NOMO-1 treated with DMSO at 0.1 percent for 48 hours (cell line): ENCODE data around the gene PSIP1.
"Not testable (repeated sequence)": the region's sequence is repeated elsewhere in the genome, so short reads cannot be mapped to it uniquely, and the experiment has no call there.

Experiments used
- DNase-seq: peaks from one replicate; lab custom pipeline; 2025; ENCODE audit not compliant: unreplicated experiment; lab: John Stamatoyannopoulos, UW

PSIP1 gene

DNA sequence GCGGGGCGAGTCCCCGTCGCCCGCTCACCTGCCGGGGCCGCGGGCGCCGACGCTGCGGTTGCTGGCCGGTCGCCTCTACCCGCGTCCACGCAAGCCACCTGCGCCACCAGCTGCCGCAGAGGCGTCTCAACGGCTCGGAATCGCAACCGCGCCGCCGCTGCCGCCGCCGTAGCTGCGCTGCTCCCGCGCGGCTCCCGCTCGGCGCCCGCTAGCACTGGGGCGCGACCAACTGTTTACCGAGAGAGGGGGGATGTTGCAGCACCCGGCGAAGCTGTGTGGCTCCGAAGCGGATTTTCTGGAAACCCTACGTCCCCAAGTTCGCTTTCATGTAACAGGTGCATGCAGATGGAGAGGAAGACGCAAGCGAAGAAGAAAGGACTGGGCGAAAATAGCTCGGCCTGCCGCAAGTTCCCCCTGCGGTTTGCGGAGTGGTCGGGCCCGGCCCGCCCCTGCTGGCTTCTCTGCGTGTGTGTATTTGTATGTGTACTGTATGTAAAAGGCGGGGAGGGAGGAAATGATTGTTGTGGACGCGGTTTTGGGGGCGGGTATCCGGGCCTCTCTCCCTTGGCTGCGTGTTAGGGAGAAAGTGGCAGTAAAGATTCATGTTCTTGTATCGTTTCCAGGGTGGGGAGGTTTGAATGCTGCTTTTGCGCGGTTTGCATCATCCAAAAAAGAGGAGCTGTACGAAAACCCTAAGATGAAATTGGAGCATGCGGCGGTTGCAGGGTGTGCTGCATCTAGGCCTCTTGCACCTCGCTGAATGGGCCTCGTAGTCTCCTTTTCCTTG lies at the start of gene PSIP1:
Gene PSIP1 (minus strand): TSS at position 182 of the 787 bp plus-strand sequence. CDS start 782 bp downstream, outside the sequence.
- peak; percentile 76 for DNase-seq

DNA sequence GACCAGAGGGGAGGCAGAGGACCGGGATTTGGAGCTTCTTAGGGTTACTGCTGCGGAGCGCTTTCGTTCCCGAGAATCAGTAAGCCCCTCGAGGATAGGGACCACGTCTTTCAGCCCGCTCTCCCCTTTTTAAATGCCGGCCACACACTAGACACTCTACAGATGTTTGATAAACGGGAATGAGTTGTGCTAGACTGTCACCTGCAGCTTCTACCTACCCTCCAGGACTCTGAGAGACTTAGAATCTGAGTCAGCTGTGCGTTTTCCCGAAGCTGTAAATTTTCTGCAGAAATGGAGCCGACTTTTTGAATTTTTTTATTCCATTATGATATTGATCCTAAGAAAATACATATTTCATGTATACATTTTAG lies 42.7 kb upstream of the PSIP1 start:
- no peak for DNase-seq

DNA sequence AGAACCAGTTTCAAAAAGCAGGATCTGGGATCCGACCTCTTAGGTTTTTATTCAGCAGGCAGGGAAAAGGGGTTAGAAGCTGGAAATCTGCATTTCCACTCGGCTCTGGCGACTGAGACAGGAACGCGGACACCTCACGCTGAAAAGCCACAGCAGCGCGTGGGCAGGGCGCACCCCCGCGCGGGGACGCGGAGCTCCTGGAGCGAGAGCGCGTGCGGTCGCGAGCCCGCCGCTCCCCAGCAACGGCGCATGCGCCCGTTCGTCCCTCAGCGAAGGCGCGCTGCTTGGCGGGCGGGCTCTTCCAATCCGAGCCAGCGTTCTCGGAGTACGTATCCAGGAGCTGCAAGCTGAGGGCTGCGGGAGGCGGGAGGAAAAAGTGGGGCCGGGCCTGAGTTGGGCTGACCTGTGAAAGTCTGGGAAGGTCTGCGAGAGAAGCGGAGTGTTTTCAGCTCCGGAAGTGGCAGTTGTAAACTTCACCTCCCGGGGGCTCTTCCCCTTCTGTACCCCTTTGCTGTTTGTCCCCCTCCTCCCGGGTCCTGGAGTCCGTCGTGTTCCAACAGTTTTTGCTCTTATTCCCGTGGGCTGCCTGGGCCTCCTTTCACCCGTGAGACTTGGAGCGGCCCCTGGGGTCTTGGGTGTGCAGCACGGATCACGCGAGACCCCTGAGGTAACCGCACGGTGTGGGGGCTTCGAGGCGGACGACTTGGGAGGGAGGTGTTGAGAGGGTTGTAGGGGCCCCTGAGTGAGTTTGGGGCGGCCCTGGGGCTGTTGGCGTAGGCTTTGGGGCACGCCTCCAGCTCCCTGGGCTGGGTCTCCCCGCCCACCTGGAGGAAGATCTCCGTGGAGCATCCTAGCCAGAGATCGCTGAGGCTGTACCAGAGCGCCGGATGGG lies 42.1 kb upstream of the PSIP1 start, which contains the start of gene CCDC171:
Gene CCDC171 (plus strand): TSS at position 408 of the 892 bp plus-strand sequence. CDS start 11,046 bp downstream, outside the sequence.
- peak; percentile 77 for DNase-seq

DNA sequence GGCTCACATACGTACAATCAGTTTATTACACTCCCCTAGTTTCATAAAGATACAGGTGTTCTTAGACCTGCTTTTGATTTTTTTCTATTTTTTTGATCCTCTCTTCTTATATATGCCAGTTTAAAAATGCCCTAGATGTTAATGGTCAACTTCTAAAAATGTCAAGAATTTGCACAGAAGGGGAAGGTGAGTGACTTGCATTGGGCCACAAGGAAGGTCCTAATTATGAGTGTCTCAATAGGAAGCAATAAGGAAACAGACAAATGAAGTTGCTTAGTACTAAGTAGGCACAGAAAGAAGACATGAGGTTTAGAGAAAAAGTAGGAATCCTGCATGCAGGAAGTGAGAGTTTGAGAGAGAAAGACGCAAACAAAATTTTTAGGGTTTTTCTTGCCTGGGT lies 38.8 kb upstream of the PSIP1 start:
- peak; percentile 46 for DNase-seq

DNA sequence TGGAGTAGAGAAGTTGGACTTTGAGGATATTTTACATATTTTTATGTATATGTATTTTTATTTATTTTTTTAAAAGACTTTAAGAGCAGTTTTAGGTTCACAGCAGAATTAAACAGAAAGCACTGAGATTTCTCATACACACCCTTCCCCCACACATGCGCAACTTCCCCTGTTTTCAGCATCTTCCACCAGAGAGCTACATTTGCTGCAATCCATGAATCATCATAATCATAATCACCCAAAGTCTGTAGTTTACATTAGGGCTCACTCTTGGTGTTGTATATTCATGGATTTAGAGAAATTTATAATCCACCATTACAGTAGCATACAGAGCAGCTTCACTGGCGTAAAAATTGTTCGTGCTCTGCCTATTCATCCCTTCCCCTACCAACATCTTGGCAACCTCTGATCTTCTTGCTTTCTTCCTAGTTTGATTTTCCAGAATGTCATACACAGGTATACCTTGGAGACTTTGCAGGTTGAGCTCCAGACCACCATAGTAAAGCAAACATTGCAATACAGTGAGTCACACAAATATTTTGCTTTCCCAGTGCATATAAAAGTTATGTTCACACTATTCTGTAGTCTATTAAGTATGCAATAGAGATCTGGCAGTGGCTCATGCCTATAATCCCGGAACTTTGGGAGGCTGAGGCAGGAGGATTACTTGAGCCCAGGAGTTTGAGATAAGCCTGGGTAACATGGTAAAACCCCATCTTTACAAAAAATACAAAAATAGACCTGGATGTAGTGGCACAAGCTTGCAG lies 32.5 kb upstream of the PSIP1 start:
- DNase-seq: peak; percentile 63

DNA sequence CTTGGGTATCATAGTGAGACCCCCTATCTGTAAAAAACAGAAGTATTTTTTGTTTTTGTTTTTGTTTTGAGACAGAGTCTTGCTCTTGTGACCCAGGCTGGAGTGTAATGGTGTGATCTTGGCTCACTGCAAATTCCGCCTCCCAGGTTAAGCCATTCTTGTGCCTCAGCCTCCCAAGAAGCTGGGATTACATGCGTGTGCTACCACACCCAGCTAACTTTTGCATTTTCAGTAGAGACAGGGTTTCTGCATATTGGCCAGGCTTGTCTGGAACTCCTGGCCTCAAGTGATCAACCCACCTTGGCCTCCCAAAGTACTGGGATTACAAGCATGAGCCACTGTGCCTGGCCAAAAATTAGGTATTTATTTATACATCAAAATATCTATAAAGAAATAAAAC lies 31.9 kb upstream of the PSIP1 start:
- no peak for DNase-seq

DNA sequence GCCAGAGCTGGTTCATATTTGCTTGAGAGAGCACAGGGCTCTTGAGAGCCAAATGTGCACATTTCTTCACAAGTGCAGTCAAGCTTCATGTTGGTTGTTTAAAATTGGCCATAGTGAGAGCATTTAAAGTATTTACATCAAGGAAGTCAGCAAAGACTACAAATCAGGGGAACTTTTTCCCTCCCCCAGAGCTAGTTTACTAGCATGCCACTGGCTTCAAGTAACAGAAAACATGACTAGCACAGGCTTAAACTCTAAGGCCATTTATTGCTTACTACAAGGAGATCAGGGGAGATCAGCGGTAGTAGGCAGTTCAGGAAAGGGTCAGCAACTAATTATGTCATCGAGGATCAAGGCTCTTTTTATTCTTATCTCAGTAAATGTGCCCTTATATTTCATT lies 31.1 kb upstream of the PSIP1 start:
- no peak for DNase-seq

DNA sequence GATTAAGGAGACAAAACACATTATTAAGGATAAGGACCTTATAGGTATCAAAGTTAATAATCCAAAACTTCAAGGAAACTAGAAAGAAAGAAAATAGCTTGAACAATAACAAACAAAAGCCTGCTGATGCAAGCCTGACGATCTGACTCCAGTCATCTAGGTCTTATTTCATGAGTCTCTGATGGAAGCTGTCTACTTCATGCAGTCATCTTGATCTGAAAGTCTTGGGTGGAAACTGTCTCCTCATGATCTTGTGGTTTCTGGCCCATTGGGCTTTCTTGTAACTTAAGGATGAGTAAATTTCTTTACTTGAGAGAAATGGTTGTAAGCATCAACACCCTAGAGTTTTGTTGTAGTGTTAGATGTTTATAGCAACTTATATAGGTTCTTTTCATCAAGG lies 20.6 kb upstream of the PSIP1 start:
- DNase-seq: no peak

DNA sequence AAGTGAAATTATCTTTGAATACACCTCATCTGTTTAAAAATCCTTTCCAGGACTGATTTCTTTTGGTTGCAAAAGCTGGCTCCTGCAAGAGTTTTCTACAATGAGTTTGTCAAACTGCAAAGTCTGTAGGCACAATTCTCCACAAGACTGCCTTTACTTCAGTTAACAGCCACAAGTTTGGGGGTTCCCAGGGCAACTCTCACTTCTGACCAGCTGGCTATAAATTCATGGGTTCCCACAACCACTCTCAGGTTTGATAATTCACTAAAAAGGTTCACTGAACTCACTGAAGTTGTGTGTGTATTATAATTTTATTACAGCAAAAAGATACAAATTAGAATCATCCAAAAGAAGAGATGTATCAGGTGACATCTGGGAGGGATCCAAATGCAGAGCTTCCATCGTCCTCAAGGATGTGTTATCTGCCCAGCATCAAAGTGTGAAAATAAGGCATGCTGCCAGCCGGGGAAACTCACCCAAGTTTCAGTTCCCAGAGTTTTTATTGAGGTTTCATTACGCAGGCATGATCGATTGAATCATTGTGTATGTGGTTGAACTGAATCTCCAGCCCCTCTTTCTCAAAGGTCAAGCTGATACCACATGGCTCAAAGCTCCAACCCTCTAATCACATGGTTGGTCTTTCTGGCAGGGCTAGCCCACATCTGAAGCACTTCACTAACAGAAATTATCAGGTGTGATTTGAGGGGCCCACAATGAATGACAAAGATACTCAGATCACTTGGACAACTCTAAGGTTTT lies 19.0 kb upstream of the PSIP1 start:
- DNase-seq: no peak

DNA sequence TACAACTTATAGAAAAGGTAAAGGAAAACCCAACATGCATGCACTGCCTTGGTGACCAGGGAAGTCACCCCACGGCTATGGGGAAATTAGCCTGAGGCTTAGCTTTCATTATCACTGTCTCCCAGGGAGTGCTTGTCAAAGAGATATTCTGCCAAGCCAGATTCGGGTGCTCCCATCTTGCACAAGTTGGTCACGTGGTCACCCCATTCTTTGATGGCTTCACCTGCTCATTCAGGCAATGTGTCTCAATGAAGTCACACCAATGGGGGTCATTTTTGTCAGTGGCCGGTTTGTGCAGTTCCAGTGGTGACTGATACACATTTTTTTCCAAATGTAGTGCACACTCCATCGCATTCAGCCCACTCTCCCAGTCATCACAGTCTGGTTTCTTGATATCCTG lies 16.3 kb upstream of the PSIP1 start:
- not testable (repeated sequence) for DNase-seq

DNA sequence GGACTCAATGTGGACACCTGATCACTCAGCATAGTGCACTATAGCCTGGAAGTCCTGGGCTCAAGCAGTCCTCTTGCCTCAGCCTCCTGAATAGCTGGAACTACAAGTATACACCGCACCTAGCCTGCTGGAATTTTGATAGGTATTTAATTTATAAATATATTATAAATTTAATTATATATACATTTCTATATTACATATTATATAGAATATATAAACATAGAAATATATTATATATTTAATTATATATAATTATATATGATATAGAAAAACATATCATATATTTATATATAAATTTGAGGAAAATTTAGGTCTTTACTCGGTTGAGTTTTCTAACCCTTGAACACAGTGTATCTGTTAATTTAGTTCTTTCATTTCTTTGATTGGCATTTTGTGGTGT lies 15.2 kb upstream of the PSIP1 start:
- DNase-seq: no peak

DNA sequence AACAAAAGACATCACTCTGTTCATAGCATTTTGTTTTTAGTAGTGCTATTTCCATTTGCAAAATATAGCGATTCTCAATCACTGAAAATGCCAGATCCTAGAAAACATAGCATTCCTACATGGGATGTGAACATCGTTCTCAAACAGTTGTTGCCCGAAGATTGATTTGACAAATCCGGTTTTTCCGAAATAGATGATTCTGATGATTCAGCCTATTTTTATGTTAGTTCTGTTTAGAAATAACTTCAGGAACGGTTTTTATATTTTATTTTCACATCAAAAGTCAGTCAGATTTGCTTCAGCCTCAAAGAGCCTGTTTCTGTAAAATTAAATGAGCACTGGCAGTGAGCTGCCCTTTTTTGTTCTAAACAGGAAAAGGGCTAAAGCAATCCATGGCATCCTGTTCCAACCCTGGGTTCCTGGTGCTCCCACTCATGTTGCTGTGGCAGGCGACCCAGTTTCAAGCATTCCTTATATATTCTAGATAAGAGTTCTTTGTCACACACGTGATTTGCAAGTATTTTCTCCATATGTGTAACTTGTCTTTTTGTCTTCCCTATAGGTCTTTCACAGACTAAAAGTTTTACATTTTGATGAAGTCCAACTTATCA lies 14.2 kb upstream of the PSIP1 start:
- DNase-seq: no peak

DNA sequence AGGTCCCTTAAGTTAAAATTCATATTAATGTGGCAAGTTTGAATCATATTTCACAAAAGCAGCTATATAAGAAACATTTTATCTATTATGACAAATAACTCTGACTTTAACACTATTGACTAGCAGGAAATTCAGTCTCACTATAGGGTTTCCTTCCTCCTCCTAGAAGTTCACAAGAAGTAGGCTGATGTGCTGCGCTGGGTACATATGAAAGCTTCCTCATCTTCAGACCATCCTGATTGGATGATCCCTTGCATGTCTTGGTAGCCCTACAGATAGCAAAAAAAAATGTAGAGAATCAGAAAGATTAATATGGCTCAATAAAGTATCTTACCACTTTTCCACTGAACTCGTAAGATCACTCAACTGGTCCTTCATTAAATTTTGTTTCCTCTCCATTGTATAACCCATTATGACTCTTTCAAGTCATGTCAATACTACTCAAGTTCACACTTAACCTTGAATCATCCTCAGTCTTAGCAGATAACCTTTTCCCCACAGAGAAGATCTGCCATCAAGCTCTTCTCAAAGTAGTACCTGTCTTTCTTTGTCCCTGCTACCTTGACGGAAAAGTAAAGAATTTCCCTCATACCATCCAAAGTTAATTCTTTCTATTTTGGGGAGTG lies 11.5 kb upstream of the PSIP1 start:
- no peak for DNase-seq

DNA sequence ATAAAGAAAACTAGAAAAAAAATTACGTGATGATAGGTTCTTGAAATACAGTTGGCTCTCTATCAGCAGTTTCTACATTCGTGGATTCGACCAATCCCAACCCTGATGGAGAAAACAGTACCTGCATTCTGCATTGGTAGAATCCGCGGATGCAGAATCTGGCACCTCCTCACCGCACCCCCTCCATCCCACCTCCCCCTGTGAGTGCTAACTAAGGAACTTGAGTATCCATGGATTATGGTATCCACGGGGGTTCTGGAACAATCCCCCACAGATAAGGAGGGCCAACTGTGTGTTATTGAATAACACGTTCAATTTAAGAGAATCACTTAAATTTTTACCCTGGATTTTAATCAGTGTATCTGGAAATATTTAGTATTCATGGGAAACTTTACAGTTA lies 10.5 kb upstream of the PSIP1 start:
- no peak for DNase-seq

DNA sequence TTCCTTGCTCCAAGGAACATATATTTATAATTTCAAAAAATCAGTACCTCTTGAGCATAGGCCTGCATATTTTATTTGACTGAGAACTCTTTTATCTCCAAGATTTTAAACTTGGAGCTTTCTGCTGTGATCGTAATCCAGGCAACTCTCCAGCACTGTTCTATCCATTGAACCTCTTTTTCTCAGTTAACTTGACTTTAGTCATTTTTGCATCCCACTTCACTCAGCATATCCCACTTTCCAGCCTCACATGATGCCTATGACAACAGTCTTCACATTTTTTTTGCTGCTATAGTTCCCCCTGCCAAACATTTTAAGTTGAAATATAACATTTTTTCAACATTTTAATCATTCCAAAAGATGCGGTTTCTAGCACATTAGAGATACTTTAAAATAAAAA lies 9.1 kb upstream of the PSIP1 start:
- DNase-seq: no peak

DNA sequence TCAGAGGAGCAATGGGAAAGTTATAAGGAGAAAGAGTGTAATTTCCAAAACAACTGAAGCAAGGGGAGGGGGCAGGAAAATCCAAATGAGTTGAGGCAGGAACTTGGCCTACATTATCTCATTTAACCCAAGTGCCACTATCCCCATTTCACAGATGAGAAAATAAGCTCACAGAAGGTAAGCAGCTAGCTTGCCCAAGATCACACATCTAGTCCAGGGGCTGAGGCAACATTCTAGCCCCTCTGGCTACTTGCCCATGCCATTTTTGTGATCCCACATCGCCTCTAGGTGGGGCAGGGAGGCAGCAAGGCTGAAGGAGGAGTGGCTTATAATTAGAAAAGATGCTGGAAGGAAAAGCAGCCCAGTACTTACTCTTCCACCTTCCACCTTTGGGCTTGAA lies 2.6 kb upstream of the PSIP1 start:
- no peak for DNase-seq

DNA sequence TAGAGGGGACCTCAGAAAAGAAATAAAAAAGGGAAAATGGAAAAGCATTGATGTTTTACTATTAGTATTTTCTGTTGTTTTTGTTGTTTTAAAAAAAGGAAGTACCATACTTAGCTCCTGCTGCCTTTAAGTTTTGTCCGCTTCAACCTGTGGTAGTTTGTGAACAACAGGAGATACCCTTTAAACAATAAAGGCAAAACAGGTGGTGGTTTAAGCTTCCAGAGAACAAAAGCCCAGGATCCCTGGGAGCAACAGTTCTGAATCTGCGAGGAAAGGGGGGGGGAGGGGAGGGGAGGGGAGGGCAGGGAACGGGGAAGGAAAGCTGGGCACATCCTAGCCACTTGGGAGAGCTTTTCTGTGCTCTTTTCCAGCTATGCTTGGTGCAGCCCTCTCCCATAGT lies 2.1 kb upstream of the PSIP1 start:
- no peak for DNase-seq

DNA sequence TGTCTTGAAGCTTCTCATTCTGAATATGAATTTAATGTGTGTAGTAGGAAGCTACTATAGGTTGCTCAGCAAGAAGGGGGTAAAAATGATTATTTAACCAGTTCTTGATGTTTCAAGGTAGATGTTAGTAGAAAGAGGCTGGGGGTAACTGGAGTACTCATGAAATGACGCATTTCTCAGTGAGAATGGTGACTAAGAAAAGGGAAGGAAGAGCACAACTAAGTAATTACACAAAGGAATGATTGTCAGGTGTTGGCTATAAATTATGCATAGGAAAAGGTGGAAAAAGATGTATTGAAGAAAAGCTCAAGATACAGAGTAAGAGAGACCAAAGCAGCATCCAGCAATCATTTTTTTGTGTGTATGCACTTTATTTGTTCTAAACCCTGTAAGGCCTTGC lies 1.4 kb upstream of the PSIP1 start:
- DNase-seq: no peak

DNA sequence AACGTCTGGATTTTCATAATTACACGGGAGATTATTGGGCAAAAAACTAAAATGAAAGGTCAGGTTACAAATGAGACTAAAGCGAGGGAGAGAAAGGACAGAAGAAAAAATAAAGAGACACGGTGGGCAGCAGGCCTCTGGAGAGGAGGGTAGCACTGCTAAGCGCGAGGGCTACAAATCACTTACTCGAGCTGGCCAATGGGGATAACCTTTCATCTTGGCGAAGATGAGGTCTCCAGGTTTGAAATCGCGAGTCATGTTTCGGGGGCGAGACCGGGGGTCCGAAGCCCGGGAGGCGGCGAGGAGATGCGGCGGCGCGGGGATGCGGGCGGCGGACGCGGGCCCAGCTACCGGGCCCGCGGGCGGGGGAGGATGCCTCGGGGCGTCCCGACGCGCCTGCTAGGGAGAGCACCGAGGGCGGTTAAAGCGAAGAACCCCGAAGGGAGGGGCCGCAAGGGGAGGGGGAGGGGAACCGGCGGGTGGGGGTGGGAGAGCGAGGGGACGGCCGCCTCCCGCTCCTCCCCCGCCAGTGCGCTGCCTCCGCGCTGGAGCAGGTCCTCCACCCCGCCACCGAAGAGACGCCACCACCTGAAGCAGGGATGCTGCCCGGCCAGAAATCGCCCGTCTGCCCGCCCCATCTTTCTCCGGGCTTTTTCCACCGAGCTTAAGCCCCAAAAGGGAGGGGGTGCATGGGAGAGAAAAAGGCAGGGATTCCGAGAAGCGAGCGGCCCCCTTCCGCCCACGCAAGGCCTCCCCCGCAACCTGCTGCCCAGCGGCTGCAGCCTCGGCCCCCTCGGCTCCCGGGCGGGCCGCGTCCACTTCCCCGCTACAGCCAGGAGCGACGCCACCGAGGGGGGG lies 610 bp downstream of the PSIP1 start:
- no peak for DNase-seq
